HEK293 (cell line): Measurements from ENCODE around the gene BPHL.

ENCODE experiments used
- ZBTB20 ChIP-seq: fragments of 450-650 bp; formaldehyde crosslinking; IDR thresholded peaks from 2 replicates; pipeline ENCODE4 v1.5.1; 2016; ENCODE audit warnings: missing biosample characterization, missing genetic modification characterization
- ZBTB8A ChIP-seq: fragments of 450-650 bp; formaldehyde crosslinking; IDR thresholded peaks from 2 replicates; pipeline ENCODE4 v1.5.1; 2016; ENCODE audit warnings: missing biosample characterization, missing genetic modification characterization
- ZFP41 ChIP-seq: fragments of 450-650 bp; formaldehyde crosslinking; IDR thresholded peaks from 2 replicates; pipeline ENCODE4 v1.5.1; 2016; ENCODE audit warnings: missing biosample characterization, missing genetic modification characterization, borderline replicate concordance
- ZNF133 ChIP-seq: fragments of 450-650 bp; formaldehyde crosslinking; IDR thresholded peaks from 2 replicates; pipeline ENCODE4 v1.5.1; 2016; ENCODE audit warnings: missing biosample characterization, missing genetic modification characterization
- ZNF266 ChIP-seq: fragments of 450-650 bp; formaldehyde crosslinking; IDR thresholded peaks from 2 replicates; pipeline ENCODE4 v1.5.1; 2016; ENCODE audit warnings: missing biosample characterization, missing genetic modification characterization, low read depth
- ZNF274 ChIP-seq, 2 experiments: fragments of 200-500 bp in 1 of 2; fragments of 450-650 bp in 1 of 2; sonication (Bioruptor generic) in 1 of 2; formaldehyde crosslinking in 1 of 2; IDR thresholded peaks; 2 replicates each; pipeline versions ENCODE4 v1.5.1 to v1.6.1; 2014 to 2016; ENCODE audit warnings: borderline replicate concordance in 1 of 2, inconsistent platforms in 1 of 2, low read length in 1 of 2, missing biosample characterization in 1 of 2, missing genetic modification characterization in 1 of 2
- ZNF292 ChIP-seq: fragments of 450-650 bp; formaldehyde crosslinking; IDR thresholded peaks from 2 replicates; pipeline ENCODE4 v1.5.1; 2016; ENCODE audit warnings: low read depth, missing biosample characterization, missing genetic modification characterization, borderline replicate concordance
- ZNF302 ChIP-seq: fragments of 450-650 bp; formaldehyde crosslinking; IDR thresholded peaks from 2 replicates; pipeline ENCODE4 v1.5.1; 2016; ENCODE audit warnings: missing biosample characterization, missing genetic modification characterization, low read depth
- ZNF747 ChIP-seq: fragments of 450-650 bp; formaldehyde crosslinking; IDR thresholded peaks from 2 replicates; pipeline ENCODE4 v1.5.1; 2016; ENCODE audit warnings: missing biosample characterization, missing genetic modification characterization
- TF ChIP-seq, protein P1 (sequence below): fragments of 450-650 bp; formaldehyde crosslinking; IDR thresholded peaks from 2 replicates; pipeline ENCODE4 v1.5.1; 2016; ENCODE audit warnings: missing biosample characterization, missing genetic modification characterization
- TF ChIP-seq, protein P2 (sequence below): fragments of 450-650 bp; formaldehyde crosslinking; IDR thresholded peaks from 2 replicates; pipeline ENCODE4 v1.5.1; 2016; ENCODE audit warnings: missing biosample characterization, missing genetic modification characterization
- TF ChIP-seq, protein P3 (sequence below): fragments of 450-650 bp; formaldehyde crosslinking; IDR thresholded peaks from 2 replicates; pipeline ENCODE4 v1.5.1; 2017; ENCODE audit warnings: missing biosample characterization, mild to moderate bottlenecking, missing genetic modification characterization, moderate library complexity
- TF ChIP-seq, protein P4 (sequence below): sonication (generic); formaldehyde crosslinking; IDR thresholded peaks from 2 replicates; pipeline ENCODE4 v1.8.1; 2022; ENCODE audit warnings: mild to moderate bottlenecking, moderate library complexity, missing genetic modification reagents
- TF ChIP-seq, protein P5 (sequence below): fragments of 450-650 bp; formaldehyde crosslinking; IDR thresholded peaks from 2 replicates; pipeline ENCODE4 v1.5.1; 2016; ENCODE audit warnings: missing biosample characterization, missing genetic modification characterization, low read depth

DNA sequence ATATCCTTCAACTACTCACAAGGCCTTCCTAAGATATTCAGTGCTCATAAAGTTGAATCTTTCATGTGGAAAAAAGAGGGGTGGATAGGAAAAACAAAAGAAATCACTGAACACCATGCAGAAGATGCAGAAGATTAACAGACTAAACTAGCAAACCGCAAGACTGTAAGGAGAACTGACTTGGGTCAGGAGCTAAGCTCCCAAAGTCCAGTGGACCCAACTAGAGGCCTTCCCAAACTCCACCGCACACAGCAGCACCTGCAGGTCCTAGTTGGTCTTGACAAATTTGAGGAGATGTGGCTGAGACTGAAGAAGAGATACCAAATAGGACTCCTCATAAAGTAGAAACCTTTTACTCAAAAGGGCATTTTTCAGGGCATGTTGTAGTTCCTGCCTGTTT lies 46.9 kb upstream of the BPHL start:
- TF ChIP-seq ZBTB8A (tag by site-specific recombination) (no peak), ZNF133 (tag by site-specific recombination) (no peak), ZFP41 (tag by site-specific recombination) (no peak), ZNF266 (tag by site-specific recombination) (no peak), ZBTB20 (tag by site-specific recombination) (no peak), ZNF274 (IDR thresholded peaks at IDR 0.05; ENCODE audit: low read length) (no peak), ZNF274 (tag by site-specific recombination; IDR thresholded peaks at IDR 0.05; ENCODE audit: borderline replicate concordance) (no peak), ZNF292 (tag by site-specific recombination) (no peak), ZNF747 (tag by site-specific recombination) (no peak), ZNF302 (no peak)
- TF ChIP-seq, protein P1, sequence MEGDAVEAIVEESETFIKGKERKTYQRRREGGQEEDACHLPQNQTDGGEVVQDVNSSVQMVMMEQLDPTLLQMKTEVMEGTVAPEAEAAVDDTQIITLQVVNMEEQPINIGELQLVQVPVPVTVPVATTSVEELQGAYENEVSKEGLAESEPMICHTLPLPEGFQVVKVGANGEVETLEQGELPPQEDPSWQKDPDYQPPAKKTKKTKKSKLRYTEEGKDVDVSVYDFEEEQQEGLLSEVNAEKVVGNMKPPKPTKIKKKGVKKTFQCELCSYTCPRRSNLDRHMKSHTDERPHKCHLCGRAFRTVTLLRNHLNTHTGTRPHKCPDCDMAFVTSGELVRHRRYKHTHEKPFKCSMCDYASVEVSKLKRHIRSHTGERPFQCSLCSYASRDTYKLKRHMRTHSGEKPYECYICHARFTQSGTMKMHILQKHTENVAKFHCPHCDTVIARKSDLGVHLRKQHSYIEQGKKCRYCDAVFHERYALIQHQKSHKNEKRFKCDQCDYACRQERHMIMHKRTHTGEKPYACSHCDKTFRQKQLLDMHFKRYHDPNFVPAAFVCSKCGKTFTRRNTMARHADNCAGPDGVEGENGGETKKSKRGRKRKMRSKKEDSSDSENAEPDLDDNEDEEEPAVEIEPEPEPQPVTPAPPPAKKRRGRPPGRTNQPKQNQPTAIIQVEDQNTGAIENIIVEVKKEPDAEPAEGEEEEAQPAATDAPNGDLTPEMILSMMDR (tag by site-specific recombination) = no peak
- TF ChIP-seq, protein P2, sequence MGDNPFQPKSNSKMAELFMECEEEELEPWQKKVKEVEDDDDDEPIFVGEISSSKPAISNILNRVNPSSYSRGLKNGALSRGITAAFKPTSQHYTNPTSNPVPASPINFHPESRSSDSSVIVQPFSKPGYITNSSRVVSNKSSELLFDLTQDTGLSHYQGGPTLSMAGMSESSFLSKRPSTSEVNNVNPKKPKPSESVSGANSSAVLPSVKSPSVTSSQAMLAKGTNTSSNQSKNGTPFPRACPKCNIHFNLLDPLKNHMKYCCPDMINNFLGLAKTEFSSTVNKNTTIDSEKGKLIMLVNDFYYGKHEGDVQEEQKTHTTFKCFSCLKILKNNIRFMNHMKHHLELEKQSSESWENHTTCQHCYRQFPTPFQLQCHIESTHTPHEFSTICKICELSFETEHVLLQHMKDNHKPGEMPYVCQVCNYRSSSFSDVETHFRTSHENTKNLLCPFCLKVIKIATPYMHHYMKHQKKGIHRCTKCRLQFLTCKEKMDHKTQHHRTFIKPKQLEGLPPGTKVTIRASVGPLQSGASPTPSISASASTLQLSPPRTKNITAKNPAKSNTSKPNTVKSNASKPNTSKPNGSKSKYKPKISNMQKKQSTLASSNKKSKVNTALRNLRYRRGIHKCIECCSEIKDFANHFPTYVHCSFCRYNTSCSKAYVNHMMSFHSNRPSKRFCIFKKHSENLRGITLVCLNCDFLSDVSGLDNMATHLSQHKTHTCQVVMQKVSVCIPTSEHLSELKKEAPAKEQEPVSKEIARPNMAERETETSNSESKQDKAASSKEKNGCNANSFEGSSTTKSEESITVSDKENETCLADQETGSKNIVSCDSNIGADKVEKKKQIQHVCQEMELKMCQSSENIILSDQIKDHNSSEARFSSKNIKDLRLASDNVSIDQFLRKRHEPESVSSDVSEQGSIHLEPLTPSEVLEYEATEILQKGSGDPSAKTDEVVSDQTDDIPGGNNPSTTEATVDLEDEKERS (tag by site-specific recombination) = no peak
- TF ChIP-seq, protein P3, sequence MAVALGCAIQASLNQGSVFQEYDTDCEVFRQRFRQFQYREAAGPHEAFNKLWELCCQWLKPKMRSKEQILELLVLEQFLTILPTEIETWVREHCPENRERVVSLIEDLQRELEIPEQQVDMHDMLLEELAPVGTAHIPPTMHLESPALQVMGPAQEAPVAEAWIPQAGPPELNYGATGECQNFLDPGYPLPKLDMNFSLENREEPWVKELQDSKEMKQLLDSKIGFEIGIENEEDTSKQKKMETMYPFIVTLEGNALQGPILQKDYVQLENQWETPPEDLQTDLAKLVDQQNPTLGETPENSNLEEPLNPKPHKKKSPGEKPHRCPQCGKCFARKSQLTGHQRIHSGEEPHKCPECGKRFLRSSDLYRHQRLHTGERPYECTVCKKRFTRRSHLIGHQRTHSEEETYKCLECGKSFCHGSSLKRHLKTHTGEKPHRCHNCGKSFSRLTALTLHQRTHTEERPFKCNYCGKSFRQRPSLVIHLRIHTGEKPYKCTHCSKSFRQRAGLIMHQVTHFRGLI = no peak
- TF ChIP-seq, protein P4, sequence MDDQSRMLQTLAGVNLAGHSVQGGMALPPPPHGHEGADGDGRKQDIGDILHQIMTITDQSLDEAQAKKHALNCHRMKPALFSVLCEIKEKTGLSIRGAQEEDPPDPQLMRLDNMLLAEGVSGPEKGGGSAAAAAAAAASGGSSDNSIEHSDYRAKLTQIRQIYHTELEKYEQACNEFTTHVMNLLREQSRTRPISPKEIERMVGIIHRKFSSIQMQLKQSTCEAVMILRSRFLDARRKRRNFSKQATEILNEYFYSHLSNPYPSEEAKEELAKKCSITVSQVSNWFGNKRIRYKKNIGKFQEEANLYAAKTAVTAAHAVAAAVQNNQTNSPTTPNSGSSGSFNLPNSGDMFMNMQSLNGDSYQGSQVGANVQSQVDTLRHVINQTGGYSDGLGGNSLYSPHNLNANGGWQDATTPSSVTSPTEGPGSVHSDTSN (CRISPR knock-in tag) = no peak
- TF ChIP-seq, protein P5, sequence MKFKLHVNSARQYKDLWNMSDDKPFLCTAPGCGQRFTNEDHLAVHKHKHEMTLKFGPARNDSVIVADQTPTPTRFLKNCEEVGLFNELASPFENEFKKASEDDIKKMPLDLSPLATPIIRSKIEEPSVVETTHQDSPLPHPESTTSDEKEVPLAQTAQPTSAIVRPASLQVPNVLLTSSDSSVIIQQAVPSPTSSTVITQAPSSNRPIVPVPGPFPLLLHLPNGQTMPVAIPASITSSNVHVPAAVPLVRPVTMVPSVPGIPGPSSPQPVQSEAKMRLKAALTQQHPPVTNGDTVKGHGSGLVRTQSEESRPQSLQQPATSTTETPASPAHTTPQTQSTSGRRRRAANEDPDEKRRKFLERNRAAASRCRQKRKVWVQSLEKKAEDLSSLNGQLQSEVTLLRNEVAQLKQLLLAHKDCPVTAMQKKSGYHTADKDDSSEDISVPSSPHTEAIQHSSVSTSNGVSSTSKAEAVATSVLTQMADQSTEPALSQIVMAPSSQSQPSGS (tag by site-specific recombination) = no peak
